Spleen (tissue), 11 donors: Measurements from ENCODE around the gene CD1C. TPM values are rescaled to one million over a fixed set of nuclear protein-coding genes. Genes with fewer than 3 reads are reported as not detected.
"Not testable (repeated sequence)": the region's sequence is repeated elsewhere in the genome, so short reads cannot be mapped to it uniquely, and the experiment has no call there.

Experiments used
- DNase-seq: peaks from one replicate; pipeline ENCODE4 v3.0.0-alpha.2; 2020
- H3K27ac ChIP-seq, 8 donors: fragments of 200-600 bp; sonication (generic) in 7 of 8; 1 replicate in 4 of 8; 2 replicates in 4 of 8; pipeline versions ENCODE4 v1.5.0 to v1.8.0; 2016 to 2021; ENCODE audit warnings: inconsistent platforms in 4 of 8, mild to moderate bottlenecking in 4 of 8, moderate library complexity in 1 of 8
- H3K27me3 ChIP-seq, 7 donors: fragments of 200-600 bp; sonication (generic) in 6 of 7; replicated peaks in 1 of 7; 1 replicate in 4 of 7; 2 replicates in 3 of 7; pipeline versions ENCODE4 v1.5.0 to v1.8.0; 2016 to 2021; ENCODE audit warnings: inconsistent platforms in 3 of 7, mild to moderate bottlenecking in 1 of 7
- H3K36me3 ChIP-seq, 6 donors: fragments of 200-600 bp; sonication (generic) in 5 of 6; 1 replicate in 4 of 6; 2 replicates in 2 of 6; pipeline versions ENCODE4 v1.5.0 to v1.8.0; 2016 to 2021; ENCODE audit warnings: inconsistent platforms in 2 of 6
- H3K4me1 ChIP-seq, 6 donors: fragments of 200-600 bp; sonication (generic) in 5 of 6; 1 replicate in 3 of 6; 2 replicates in 3 of 6; pipeline versions ENCODE4 v1.5.0 to v1.8.0; 2016 to 2021; ENCODE audit warnings: inconsistent platforms in 3 of 6
- H3K4me3 ChIP-seq, 8 donors: fragments of 200-600 bp; sonication (generic) in 7 of 8; 1 replicate in 4 of 8; 2 replicates in 4 of 8; pipeline versions ENCODE4 v1.5.0 to v1.8.0; 2016 to 2021; ENCODE audit warnings: inconsistent platforms in 4 of 8, mild to moderate bottlenecking in 4 of 8, moderate library complexity in 2 of 8
- H3K9me3 ChIP-seq, 8 donors: fragments of 200-600 bp; sonication (generic) in 7 of 8; 1 replicate in 4 of 8; 2 replicates in 4 of 8; pipeline versions ENCODE4 v1.5.0 to v1.8.0; 2016 to 2021; ENCODE audit warnings: inconsistent platforms in 4 of 8
- POLR2A ChIP-seq, 3 donors: fragments of 450-650 bp; IDR thresholded peaks; one replicate each; pipeline ENCODE4 v1.5.1; 2017; ENCODE audit warnings: antibody characterized with exemption in 3 of 3, mild to moderate bottlenecking in 1 of 3
- POLR2AphosphoS5 ChIP-seq, 3 donors: sonication (generic); formaldehyde crosslinking; IDR thresholded peaks; one replicate each; pipeline ENCODE4 v1.5.1; 2017; ENCODE audit warnings: antibody characterized with exemption in 3 of 3
- WGBS, 5 donors: extraction: QIAGEN DNeasy Blood & Tissue Kit in 3 of 5; methylation state at CpG; one replicate each; pipeline versions ENCODE4 v1.1.5 to v1.1.7; 2013 to 2018; 5-methylcytosine and 5-hydroxymethylcytosine counted together
- intact Hi-C: fragments of 100-400 bp; cut with DNase I; formaldehyde crosslinking; loops from one replicate; pipeline ENCODE4 v1.15.0; 2023; ENCODE audit warnings: low total_unique reads
- polyA plus RNA-seq, 3 donors: library from polyadenylated mRNA; stranded (reverse); fragments of 200-250 nt; gene quantifications; one replicate each; pipeline ENCODE4 v1.2.1, GENCODE V29; 2013
- total RNA-seq, 7 donors: library from RNA; depleted of rRNA in 3 of 7; stranded (reverse); fragments of >200 nt in 3 of 7; fragmentation: NEBNext Ultra II Directional in 4 of 7; extraction: Animal tissue kit (Norgen Biotek cat#: 25700) in 4 of 7; gene quantifications; one replicate each; pipeline versions ENCODE4 v1.1.0 to v1.2.1, GENCODE V29; 2016 to 2021
- TF ChIP-seq, protein P1 (sequence below), 11 experiments: fragments of 200-600 bp in 7 of 11; fragments of 450-650 bp in 4 of 11; sonication (generic) in 4 of 11; IDR thresholded peaks in 8 of 11; conservative IDR thresholded peaks in 3 of 11; 1 replicate in 7 of 11; 2 replicates in 4 of 11; pipeline versions ENCODE4 v1.4.0 to v1.8.0; 2016 to 2021; ENCODE audit warnings: antibody characterized with exemption in 11 of 11, inconsistent platforms in 4 of 11, mild to moderate bottlenecking in 1 of 11
- donor health status: healthy with polysubstance abuse.
- donor health status: DM: no; HTN: no; CAD: no; lungs with moderate emphysema.
- donor health status: DM: no; HTN: no; CAD: no.
- donor health status: Bipolar disorder and iron deficiency.
- donor health status: healthy.
- donor health status: DM: no; HTN: no; CAD: no.
- donor health status: DM: yes; HTN: yes; CAD: no.

Gene CD1C
- total and polyA plus RNA-seq, 10 donors: 15.0 to 85.3 (median 26.0) TPM

GRCh38 chr1:158333405-158334155 lies 43.9 kb downstream of the CD1C start:
- no peaks in the 10 kb centered on the region for H3K36me3 ChIP-seq
- H3K27me3 ChIP-seq: peaks cover 0 to 7% (median 0%) of the 10 kb centered on the region in 7 donors
- TF ChIP-seq, protein P1, sequence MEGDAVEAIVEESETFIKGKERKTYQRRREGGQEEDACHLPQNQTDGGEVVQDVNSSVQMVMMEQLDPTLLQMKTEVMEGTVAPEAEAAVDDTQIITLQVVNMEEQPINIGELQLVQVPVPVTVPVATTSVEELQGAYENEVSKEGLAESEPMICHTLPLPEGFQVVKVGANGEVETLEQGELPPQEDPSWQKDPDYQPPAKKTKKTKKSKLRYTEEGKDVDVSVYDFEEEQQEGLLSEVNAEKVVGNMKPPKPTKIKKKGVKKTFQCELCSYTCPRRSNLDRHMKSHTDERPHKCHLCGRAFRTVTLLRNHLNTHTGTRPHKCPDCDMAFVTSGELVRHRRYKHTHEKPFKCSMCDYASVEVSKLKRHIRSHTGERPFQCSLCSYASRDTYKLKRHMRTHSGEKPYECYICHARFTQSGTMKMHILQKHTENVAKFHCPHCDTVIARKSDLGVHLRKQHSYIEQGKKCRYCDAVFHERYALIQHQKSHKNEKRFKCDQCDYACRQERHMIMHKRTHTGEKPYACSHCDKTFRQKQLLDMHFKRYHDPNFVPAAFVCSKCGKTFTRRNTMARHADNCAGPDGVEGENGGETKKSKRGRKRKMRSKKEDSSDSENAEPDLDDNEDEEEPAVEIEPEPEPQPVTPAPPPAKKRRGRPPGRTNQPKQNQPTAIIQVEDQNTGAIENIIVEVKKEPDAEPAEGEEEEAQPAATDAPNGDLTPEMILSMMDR (IDR thresholded peaks at IDR 0.05 in 8 of 11, conservative IDR thresholded peaks at IDR 0.05 in 3 of 11): no peak
- TF ChIP-seq POLR2A (IDR thresholded peaks at IDR 0.05) (no peak), POLR2AphosphoS5 (IDR thresholded peaks at IDR 0.05) (no peak)
- intact Hi-C loops: no loop called here
- no peak for DNase-seq
- H3K9me3 ChIP-seq: peaks cover 0 to 5% (median 0%) of the 10 kb centered on the region in 8 donors
- H3K4me1 ChIP-seq: peaks cover 0 to 53% (median 19%) of the 10 kb centered on the region in 6 donors
- H3K27ac ChIP-seq: peak overlapping the region in 1 of 8 donors; percentile 5
- WGBS, 5 donors: 53 to 66% (median 63%) methylated on average over 8 of the region's 8 CpGs
- no peak overlapping the region for H3K4me3 ChIP-seq

DNA sequence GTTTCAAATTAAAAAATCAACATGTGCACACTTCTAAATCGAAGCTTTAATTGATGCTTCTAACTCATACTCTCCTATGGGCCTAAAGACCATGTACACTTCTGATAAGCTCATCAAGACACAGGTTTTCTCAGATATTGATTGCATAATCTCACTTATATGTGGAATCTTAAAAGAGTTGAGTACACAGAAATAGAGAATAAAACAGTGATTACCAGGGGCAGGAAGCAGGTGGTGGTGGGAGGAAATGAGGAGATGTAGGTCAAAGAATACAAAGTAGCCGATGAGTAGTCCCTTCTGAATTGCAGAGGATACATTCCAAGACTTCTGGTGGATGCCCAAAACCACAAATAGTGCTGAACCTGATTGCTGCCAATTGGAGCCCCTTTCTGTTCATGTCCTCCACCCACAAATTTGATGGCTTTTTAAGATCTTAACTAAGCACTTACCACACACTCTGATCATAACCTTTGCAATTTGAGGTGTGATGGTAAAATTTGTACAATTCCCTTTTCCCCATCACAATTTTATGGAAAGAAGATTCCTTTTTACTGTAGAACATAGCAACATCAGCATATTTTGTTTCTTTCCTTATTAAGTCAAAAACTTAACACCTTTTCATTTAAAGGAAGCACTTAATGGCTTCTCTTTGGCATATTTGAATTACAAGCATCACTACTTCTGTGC lies 44.9 kb downstream of the CD1C start:
- TF ChIP-seq, protein P1 (IDR thresholded peaks at IDR 0.05 in 8 of 11, conservative IDR thresholded peaks at IDR 0.05 in 3 of 11): no peak
- TF ChIP-seq POLR2A (IDR thresholded peaks at IDR 0.05): no peak
- no peak for TF ChIP-seq POLR2AphosphoS5 (IDR thresholded peaks at IDR 0.05)
- no peak overlapping the region for H3K27ac ChIP-seq
- no peak for DNase-seq
- 37 to 63% (median 42%) methylated on average over 2 of the region's 2 CpGs for WGBS, 5 donors
- H3K36me3 ChIP-seq: no peaks in the 10 kb centered on the region
- H3K9me3 ChIP-seq: peaks cover 0 to 5% (median 0%) of the 10 kb centered on the region in 8 donors
- peaks cover 0 to 7% (median 0%) of the 10 kb centered on the region in 7 donors for H3K27me3 ChIP-seq
- peaks cover 0 to 42% (median 14%) of the 10 kb centered on the region in 6 donors for H3K4me1 ChIP-seq
- H3K4me3 ChIP-seq: no peak overlapping the region
- intact Hi-C loops: no loop called here

DNA sequence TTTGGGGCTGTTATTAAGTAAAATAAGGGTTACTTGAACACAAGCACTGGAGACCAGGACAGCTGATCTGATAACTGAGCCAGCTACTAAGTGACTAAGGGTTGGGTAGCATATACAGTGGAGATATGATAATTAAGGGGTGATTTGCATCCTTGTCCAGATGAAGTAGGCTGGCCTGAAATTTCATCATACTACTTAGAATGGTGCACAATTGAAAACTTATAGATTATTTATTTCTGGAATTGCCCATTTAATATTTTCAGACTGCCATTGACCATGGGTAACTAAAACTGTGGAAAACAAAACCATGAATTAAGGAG lies 45.5 kb downstream of the CD1C start:
- Histone ChIP-seq H3K4me3 (no peak overlapping the region), H3K36me3 (no peaks in the 10 kb centered on the region), H3K27me3 (peaks cover 0 to 7% (median 0%) of the 10 kb centered on the region in 7 donors), H3K9me3 (peaks cover 0 to 5% (median 1%) of the 10 kb centered on the region in 8 donors), H3K4me1 (peaks cover 0 to 37% (median 11%) of the 10 kb centered on the region in 6 donors), H3K27ac (no peak overlapping the region)
- no peak for DNase-seq
- TF ChIP-seq POLR2A (IDR thresholded peaks at IDR 0.05) (no peak), POLR2AphosphoS5 (IDR thresholded peaks at IDR 0.05) (no peak)
- TF ChIP-seq, protein P1 (IDR thresholded peaks at IDR 0.05 in 8 of 11, conservative IDR thresholded peaks at IDR 0.05 in 3 of 11): no peak
- intact Hi-C loops: no loop called here

GRCh38 chr1:158336413-158336812 lies 46.7 kb downstream of the CD1C start:
- Histone ChIP-seq H3K4me1 (peaks cover 0 to 25% (median 11%) of the 10 kb centered on the region in 6 donors), H3K9me3 (peaks cover 0 to 11% (median 3%) of the 10 kb centered on the region in 8 donors)
- intact Hi-C loops, H3K4me3 ChIP-seq, H3K27ac ChIP-seq, H3K36me3 ChIP-seq, DNase-seq, H3K27me3 ChIP-seq: not testable (repeated sequence)
- WGBS, 5 donors: 53 to 74% (median 72%) methylated on average over 5 to 7 of the region's 7 CpGs

Other genes starting within 250 kb of the CD1C start
- 10 to 100 TPM; 14.7 to 28.5 (median 23.0) TPM for gene CD1D, start 109.0 kb upstream of the CD1C start, total RNA-seq
- gene CD1D, start 109.0 kb upstream of the CD1C start, polyA plus RNA-seq: 10 to 100 TPM; 26.7 to 62.8 (median 28.3) TPM
- 1 to 10 TPM in 2 of 7 donors, under 1 TPM in 5; 0.34 to 1.7 (median 0.56) TPM for gene CD1A, start 35.5 kb upstream of the CD1C start, total RNA-seq
- 1 to 10 TPM; 1.8 to 3.5 (median 2.5) TPM for gene CD1A, start 35.5 kb upstream of the CD1C start, polyA plus RNA-seq
- under 1 TPM in 2 of 7 donors, not detected in 5; 0.36 to 0.37 TPM for gene CD1B, start 41.6 kb downstream of the CD1C start, total RNA-seq
- gene CD1B, start 41.6 kb downstream of the CD1C start, polyA plus RNA-seq: under 1 TPM in 2 of 3 donors, not detected in 1; 0.11 to 0.29 TPM
- 1 to 10 TPM in 2 of 7 donors, under 1 TPM in 3, not detected in 2; 0.26 to 2.6 (median 0.85) TPM for gene CD1E, start 64.0 kb downstream of the CD1C start, total RNA-seq
- under 1 TPM; 0.09 to 0.42 (median 0.10) TPM for gene CD1E, start 64.0 kb downstream of the CD1C start, polyA plus RNA-seq
- gene OR10T2, start 109.5 kb downstream of the CD1C start, total RNA-seq: not detected
- gene OR10T2, start 109.5 kb downstream of the CD1C start, polyA plus RNA-seq: not detected
- not detected for gene OR10K2, start 136.3 kb downstream of the CD1C start, total RNA-seq
- not detected for gene OR10K2, start 136.3 kb downstream of the CD1C start, polyA plus RNA-seq
- not detected for gene OR10K1, start 171.9 kb downstream of the CD1C start, total RNA-seq
- gene OR10K1, start 171.9 kb downstream of the CD1C start, polyA plus RNA-seq: under 1 TPM in 1 of 3 donors, not detected in 2; 0.07 TPM
- not detected for gene OR10R2, start 182.3 kb downstream of the CD1C start, total RNA-seq
- gene OR10R2, start 182.3 kb downstream of the CD1C start, polyA plus RNA-seq: not detected